GM18526 (cell line): ENCODE measurements around the gene KLHL13.

Experiments
- POLR2A ChIP-seq: IDR thresholded peaks from 3 replicates; pipeline ENCODE4 v1.6.1; 2011; ENCODE audit not compliant: insufficient read length; ENCODE audit errors: extremely low read depth

The KLHL13 gene, protein sequence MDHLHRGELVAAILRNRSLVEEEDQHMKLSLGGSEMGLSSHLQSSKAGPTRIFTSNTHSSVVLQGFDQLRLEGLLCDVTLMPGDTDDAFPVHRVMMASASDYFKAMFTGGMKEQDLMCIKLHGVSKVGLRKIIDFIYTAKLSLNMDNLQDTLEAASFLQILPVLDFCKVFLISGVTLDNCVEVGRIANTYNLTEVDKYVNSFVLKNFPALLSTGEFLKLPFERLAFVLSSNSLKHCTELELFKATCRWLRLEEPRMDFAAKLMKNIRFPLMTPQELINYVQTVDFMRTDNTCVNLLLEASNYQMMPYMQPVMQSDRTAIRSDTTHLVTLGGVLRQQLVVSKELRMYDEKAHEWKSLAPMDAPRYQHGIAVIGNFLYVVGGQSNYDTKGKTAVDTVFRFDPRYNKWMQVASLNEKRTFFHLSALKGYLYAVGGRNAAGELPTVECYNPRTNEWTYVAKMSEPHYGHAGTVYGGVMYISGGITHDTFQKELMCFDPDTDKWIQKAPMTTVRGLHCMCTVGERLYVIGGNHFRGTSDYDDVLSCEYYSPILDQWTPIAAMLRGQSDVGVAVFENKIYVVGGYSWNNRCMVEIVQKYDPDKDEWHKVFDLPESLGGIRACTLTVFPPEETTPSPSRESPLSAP

DNA sequence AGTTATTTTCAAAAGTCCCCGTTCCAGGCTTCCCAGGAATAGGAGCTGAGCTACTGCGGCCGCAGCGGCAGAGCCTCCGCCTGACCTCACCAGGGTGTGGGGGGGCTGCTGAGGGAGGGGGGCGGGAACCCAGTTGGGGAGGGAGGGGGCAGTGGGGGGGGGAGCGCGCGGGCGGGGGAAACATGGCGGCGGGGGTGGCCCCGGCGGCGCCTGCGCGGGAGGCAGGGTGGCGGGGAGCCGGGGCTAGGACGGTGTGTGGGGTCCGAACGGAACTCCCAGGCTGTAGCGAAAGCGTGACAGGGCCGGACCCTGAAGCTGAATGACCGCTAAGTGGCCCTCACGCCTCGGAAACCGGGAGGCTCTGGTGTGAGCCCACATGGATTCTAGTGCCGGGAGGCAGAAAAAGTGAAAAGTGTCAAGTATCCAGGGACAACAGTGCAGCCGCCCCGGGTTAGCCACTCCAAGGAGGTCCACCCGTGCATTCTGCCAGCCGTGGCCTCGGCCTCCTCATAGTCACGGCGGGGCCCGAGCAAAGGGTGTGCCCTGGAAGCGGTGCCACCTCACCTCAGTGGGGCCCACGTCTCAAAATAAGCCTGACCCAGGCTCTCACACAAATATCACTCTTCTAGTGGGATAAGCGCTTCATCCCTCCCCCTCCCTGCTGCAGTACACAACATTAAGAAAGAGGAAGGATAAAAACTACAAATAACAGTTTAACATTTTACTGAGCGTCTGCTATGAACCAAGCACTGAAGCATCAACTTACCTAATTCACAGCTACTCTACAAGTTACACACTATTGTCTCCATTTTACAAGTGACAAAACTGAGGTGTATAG lies at the start of gene KLHL13:
Gene KLHL13, minus strand, starts transcription at position 98 of the 838 bp plus-strand sequence. CDS start 88,337 bp downstream, outside the sequence.
- TF ChIP-seq POLR2A, result no peak

DNA sequence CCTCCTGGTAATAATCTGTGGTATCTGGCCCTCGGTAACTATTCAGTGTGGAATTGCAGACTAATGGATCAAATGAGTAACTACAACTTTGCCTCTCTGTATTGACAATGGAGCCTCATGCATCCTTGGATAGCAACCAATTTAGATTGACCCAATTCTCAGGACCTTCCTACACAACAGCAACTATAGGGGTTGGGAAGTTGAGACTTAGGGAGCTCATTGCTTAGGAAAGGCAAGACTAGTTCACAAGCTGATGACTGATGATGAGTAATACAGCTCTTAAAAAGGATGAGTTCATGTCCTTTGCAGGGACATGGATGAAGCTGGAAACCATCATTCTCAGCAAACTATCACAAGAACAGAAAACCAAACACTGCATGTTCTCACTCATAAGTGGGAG lies 47.5 kb upstream of the KLHL13 start:
- no peak for TF ChIP-seq POLR2A

DNA sequence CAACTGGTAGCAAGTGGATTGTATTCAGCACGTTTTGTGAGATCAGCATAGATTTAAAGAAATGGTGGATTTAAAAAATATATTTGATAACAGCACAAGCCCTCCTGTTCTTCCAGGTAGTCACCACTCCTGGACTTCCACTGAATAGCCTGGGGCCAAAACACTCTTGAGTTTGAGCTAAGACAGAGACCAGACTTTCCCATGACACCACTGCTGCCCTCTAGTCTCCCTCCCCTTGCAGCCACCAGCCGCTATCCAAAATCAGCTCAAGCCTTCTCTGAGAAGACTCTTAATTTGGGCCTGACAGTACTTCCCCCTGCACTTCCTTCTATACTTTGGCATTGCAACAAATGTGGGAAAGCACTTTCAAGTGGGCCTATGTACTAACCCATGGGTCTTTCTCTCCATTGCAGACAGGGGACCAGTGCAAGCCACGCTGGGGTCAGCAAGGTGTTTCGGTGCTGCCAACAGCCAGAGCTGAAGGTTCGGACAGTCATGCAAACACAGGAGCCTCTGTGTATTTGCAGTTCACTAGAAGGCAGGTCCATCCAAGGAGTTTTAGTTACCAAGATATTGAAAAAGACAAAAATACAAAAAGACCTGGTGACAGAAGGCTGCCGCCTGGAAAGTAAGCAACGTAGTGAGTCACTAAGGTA lies 40.5 kb upstream of the KLHL13 start:
- TF ChIP-seq POLR2A, result no peak

DNA sequence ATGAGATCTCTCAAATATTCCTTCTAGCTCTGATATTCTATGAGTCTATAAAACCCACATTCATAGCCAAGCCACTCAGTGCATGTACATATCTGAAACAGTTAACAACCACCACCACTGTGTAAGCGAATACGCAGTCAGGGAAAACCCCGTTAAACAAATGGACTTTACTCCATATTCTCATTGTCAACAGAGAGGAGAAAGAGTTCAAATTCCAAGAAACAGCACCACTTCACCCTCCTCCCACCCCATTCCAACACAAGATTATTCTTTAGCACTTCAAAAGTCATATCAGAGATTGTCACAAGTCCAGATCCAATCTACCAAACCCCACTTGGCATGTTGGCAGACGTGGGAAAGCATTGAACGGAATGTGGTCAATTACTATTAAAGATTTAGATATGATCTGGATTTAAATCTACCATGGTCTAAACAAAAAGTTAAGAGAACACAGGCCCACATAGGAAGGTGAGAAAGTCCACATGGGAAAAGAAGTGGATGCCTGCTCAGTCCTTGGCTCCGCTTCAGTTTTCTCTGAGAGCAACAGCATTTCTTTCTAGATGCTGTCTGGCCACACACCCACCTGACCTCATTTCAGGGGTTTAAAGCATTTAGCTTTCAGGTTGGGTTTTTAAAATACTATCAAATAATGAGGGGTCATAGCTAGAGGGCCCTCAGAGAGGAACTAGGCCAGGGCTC lies 39.8 kb upstream of the KLHL13 start:
- TF ChIP-seq POLR2A, result no peak

DNA sequence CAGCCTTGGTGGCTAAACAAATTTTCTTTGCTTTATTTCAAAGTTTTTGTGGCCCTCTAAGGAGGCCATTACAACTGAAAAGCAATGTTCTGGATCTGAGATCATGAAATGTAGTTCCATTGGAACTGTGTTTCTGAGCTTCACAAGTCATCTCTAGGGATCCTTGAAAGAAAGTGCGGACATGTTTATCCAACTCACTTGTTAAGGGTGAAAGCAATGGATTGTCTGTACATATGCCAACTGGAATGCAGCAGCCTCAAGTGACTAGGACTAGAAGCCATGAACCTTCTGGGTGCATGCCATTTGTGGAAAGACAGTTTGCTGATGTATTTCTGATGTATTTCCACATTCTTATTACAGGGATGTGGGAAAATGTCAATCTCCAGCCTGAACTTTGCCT lies 36.7 kb upstream of the KLHL13 start:
- TF ChIP-seq POLR2A, result no peak

DNA sequence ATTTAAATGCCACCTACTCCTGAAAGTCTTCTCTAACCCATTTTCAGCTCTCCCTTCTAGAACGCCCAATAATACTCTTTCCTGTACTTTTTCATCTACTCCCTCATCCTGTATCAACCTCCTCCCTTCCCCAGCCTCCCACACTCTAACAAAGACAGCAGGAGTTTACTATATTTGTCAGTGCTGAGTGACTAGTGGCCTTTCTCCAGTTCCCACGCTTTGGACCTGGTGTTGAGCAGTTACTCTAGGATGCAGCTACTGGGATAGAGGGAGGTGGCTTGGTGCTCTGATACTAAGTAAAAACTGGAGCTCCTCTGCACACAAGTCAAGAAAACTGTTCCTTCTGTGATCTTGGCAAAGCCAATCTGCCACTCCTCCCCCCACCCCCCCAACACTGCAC lies 36.1 kb upstream of the KLHL13 start:
- no peak for TF ChIP-seq POLR2A

DNA sequence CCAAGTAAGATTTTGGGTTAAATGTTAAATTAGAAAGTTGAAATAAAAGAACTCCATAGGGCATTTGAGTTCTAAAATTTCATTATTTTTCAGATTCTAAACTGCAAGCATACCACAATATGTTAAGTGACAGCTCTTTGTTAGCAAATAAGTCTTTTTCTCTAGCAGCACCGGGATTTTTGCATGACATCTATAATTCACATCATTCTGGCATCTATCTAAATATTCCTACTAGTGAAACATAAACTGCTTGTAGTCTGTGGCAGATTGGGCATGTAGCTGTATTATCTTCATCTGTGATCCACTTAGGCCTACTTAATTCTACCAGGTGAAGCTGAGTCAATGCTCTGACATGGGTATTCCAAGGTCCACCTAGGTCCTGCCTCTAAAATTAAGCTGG lies 32.1 kb upstream of the KLHL13 start:
- TF ChIP-seq POLR2A, result no peak

DNA sequence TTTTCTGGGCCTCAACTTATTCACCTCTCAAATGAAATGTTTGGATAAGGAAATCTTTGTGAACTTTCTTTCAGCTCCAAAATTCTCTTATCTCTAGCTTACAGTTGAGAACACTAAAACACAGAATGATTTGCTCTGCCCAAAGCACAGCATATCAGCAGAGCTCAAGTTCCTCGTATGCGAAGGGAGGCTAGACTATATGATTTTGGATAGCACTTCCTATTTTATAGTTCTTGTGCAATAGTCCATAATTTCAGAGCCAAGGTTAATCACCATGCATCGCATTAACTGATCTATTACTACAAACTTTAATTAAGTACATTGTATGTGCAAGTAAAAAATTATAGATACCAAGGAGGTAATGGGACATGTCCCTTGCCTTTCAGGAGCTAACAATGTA lies 27.0 kb upstream of the KLHL13 start:
- no peak for TF ChIP-seq POLR2A

DNA sequence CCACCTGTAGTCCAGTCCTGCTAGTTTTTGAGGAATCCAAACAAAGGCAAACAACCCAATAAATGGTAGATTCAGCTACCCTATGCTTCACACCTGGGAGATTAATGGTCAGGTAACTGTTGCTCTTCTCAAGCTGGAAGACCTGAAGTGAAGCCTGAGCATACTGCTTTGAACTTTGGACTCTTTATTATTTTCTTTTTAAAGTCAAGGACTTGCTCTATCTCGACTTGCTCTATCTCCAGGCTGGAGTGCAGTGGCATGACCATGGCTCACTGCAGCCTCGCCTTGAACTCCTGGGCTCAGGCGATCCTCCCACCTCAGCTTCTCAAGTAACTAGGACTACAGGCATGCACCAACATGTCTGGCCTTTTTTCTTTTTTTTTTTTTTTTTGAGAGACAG lies 14.7 kb upstream of the KLHL13 start:
- no peak for TF ChIP-seq POLR2A

DNA sequence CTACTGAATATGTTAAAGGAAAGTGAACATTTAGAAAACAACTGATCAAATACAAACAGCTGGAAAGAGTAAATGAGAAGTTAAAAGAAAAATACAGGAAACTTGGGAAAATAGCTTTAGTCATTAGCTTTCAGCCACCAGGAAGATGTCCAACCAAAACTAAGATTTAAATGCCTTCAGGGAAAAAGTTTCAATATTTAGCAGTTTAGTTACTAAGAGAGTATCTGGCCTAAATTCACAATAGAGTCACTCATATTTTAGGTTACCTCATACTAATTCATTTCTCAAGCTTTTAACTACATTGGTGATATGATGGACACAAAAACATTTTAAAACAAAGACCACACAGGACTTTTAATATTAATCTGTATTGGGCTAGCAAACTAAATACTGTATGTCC lies 13.1 kb upstream of the KLHL13 start:
- TF ChIP-seq POLR2A, result no peak

DNA sequence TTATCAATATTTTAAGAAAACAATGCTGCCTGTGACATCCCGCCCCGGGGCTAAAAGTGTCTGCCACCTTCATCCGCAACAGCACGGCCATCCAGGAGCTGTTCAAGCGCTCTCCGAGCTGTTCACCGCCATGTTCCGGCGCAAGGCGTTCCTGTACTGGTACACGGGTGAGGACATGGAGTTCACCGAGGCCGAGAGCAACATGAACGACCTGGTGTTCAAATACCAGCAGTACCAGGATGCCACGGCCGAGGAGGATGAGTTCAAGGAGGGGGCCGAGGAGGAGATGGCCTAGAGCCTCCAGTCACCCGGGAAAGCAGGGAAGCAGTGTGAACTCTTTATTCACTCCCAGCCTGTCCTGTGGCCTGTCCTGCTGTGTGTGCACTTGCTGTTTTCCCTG lies 12.1 kb upstream of the KLHL13 start:
- no peak for TF ChIP-seq POLR2A

DNA sequence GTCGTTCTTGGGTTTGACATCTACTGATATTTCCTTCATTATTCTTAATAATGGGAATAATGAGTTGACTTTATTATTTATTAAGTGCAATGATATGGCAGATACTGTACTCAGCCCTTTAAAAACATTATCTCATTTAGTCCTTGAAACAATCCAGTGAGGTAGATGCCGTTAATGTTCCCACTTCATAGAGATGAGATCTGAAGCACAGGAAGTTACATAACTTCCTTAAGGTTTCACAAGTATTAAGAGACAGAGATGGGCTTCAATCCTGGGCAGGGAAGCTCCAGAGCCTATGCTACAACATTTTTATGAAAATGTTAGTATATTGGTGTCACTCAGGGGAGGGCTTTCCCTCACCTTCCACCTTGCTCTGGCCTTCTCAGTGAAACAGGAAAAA lies 9.7 kb upstream of the KLHL13 start:
- no peak for TF ChIP-seq POLR2A

DNA sequence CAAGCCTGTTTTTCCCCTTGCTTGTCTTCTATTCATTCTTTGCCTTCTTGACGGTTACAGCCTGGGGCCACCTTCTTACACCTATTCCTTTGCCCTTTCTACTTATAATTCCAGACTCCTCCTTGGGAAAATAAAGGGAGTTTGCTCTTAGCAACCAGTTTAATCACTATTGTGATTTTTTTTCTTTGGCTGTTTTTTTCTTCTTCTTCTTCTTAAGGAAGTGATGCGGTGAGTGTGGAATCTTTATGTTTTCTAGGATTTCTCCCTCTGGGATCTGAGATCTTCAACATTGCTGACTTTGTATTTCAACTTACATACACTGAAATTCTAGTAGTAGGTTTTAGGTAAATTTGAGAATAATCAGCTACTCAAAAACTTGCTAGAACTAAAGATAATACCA lies 1.1 kb upstream of the KLHL13 start:
- TF ChIP-seq POLR2A, result no peak

DNA sequence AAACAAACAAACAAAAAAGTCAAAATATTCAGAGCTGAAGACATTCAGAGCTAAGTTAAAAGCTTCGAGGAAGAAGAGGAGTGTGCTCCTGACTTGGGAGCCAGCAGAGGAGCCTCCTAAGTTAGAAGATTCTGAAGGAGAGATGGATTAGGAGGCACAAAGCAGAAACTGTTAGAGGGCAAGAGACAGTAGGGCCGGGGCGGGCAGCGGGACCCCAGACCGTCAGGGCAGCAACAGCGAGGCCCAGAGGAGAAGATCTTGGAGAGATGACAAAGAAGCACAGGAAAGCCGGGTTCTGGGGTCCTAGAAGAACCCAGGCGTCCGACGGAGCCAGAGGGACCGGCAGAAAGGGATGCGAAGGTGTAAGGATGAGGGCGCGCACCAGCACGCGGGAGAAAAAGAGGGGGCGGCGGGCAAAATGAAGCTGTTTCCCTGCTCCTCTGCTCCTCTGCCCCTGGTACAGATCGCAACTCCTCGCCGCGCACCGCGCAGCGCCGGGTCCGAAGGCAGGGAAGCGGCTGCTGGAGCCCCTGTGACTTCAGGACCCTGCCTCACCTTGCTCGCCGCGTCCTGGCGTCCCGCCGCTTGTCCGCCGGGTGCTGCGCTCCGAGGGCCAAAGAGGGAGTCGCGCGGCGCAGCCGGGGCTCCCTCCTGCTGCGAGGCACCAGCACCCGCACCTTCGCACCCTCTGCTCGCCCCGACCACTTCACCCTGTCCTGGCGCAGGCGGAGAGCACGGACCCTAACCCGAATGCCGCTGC lies 477 bp downstream of the KLHL13 start:
- TF ChIP-seq POLR2A, result no peak
